B cell (primary cell): ENCODE measurements around the gene TTC22. TPM values are rescaled to one million over a fixed set of nuclear protein-coding genes. Genes with fewer than 3 reads are reported as not detected.

ENCODE experiments used
- ATAC-seq: fragments of 200-7000 bp; cut with Tn5 transposase; one replicate; pipeline ENCODE4 v1.10.0; 2021; ENCODE audit warnings: low read depth, mild to moderate bottlenecking, moderate number of reproducible peaks, moderate library complexity
- CTCF ChIA-PET: fragments of 350-600 bp; sonication (Branson Sonifier 250); formaldehyde crosslinking; loops from one replicate; lab custom pipeline; 2021; ENCODE audit warnings: antibody characterized with exemption, inconsistent platforms; lab: Charles Lee
- POLR2A ChIA-PET: fragments of 350-600 bp; sonication (Branson Sonifier 250); formaldehyde crosslinking; loops from one replicate; lab custom pipeline; 2021; ENCODE audit warnings: antibody characterized with exemption; lab: Charles Lee
- DNase-seq: peaks from one replicate; pipeline ENCODE4 v3.0.0; 2013
- H2AFZ ChIP-seq: 2 replicates; pipeline ENCODE4 v1.6.1; 2012; ENCODE audit warnings: mild to moderate bottlenecking, low read depth, low read length; ENCODE audit not compliant: insufficient read depth, poor library complexity, severe bottlenecking
- H3K27ac ChIP-seq, 2 donors: 1 replicate in 1 of 2; 2 replicates in 1 of 2; pipeline ENCODE4 v1.5.1; 2012 to 2013; ENCODE audit warnings: low read length in 2 of 2, mild to moderate bottlenecking in 2 of 2, moderate library complexity in 1 of 2
- H3K27me3 ChIP-seq, 4 experiments: fragments of 200-600 bp in 1 of 4; sonication (generic) in 1 of 4; replicated peaks in 1 of 4; 1 replicate in 2 of 4; 2 replicates in 2 of 4; pipeline versions ENCODE4 v1.6.1 to v1.7.0; 2013 to 2016; ENCODE audit warnings: low read length in 3 of 4, mild to moderate bottlenecking in 2 of 4, mixed read lengths in 1 of 4, moderate library complexity in 1 of 4; ENCODE audit not compliant: insufficient read depth in 4 of 4, control insufficient read depth in 3 of 4; ENCODE audit errors: control extremely low read depth in 1 of 4
- H3K36me3 ChIP-seq, 2 experiments: replicated peaks in 1 of 2; 1 replicate in 1 of 2; 2 replicates in 1 of 2; pipeline versions ENCODE4 v1.6.1 to v1.7.1; 2013; ENCODE audit warnings: low read length in 1 of 2; ENCODE audit not compliant: insufficient read depth in 2 of 2, control insufficient read depth in 1 of 2; ENCODE audit errors: control extremely low read depth in 1 of 2, extremely low read depth in 1 of 2
- H3K4me1 ChIP-seq, 2 donors: fragments of 200-600 bp in 1 of 2; sonication (generic) in 1 of 2; 1 replicate in 1 of 2; 2 replicates in 1 of 2; pipeline versions ENCODE4 v1.5.1 to v1.6.1; 2013 to 2017; ENCODE audit warnings: low read length in 2 of 2; ENCODE audit not compliant: control insufficient read depth in 2 of 2, insufficient read depth in 2 of 2
- H3K4me2 ChIP-seq: replicated peaks from 2 replicates; pipeline ENCODE3; 2012; ENCODE audit warnings: mild to moderate bottlenecking, low read depth, low read length; ENCODE audit not compliant: poor library complexity, severe bottlenecking
- H3K4me3 ChIP-seq, 5 experiments: fragments of 200-600 bp in 1 of 5; sonication (generic) in 1 of 5; 1 replicate in 3 of 5; 2 replicates in 2 of 5; pipeline versions ENCODE4 v1.5.1 to v1.7.0; 2011 to 2016; ENCODE audit warnings: low read length in 4 of 5, mild to moderate bottlenecking in 4 of 5, low read depth in 2 of 5, control low read depth in 1 of 5, moderate library complexity in 1 of 5; ENCODE audit not compliant: insufficient read depth in 1 of 5; ENCODE audit errors: control extremely low read depth in 1 of 5, extremely low read depth in 1 of 5
- H3K79me2 ChIP-seq: fragments of 200-600 bp; sonication (generic); one replicate; pipeline ENCODE4 v1.6.0; 2016; ENCODE audit warnings: low read length; ENCODE audit not compliant: control insufficient read depth, insufficient read depth
- H3K9ac ChIP-seq: fragments of 200-600 bp; sonication (generic); 2 replicates; pipeline ENCODE4 v1.6.1; 2017; ENCODE audit warnings: mild to moderate bottlenecking, low read length, moderate library complexity
- H3K9me3 ChIP-seq, 3 donors: one replicate each; pipeline versions ENCODE4 v1.6.1 to v1.7.1; 2013; ENCODE audit warnings: low read length in 2 of 3; ENCODE audit not compliant: control insufficient read depth in 2 of 3, insufficient read depth in 1 of 3; ENCODE audit errors: control extremely low read depth in 1 of 3
- H4K20me1 ChIP-seq: 2 replicates; pipeline ENCODE4 v1.6.0; 2012; ENCODE audit warnings: mild to moderate bottlenecking, low read length; ENCODE audit not compliant: insufficient read depth, control insufficient read depth, poor library complexity, severe bottlenecking
- H3K27ac Mint-ChIP-seq: one replicate; pipeline ENCODE4 v1.8.0; 2021; ENCODE audit warnings: mixed read lengths
- H3K27me3 Mint-ChIP-seq: one replicate; pipeline ENCODE4 v1.8.0; 2021; ENCODE audit warnings: mixed read lengths
- H3K4me1 Mint-ChIP-seq: one replicate; pipeline ENCODE4 v1.8.0; 2021; ENCODE audit warnings: mixed read lengths
- H3K4me3 Mint-ChIP-seq: one replicate; pipeline ENCODE4 v1.8.0; 2021; ENCODE audit warnings: mixed read lengths
- H3K9me3 Mint-ChIP-seq: one replicate; pipeline ENCODE4 v1.8.0; 2022; ENCODE audit warnings: mixed read lengths; ENCODE audit not compliant: insufficient read depth
- EZH2 ChIP-seq: IDR thresholded peaks from 2 replicates; pipeline ENCODE4 v1.6.1; 2012; ENCODE audit warnings: borderline replicate concordance, low read depth, mild to moderate bottlenecking, moderate library complexity, low read length; ENCODE audit not compliant: insufficient read depth, poor library complexity, severe bottlenecking
- WGBS: methylation state at CpG from one replicate; pipeline ENCODE4 v1.1.5; 2013; ENCODE audit warnings: missing lambda C conversion rate; ENCODE audit not compliant: insufficient coverage; 5-methylcytosine and 5-hydroxymethylcytosine counted together
- intact Hi-C: fragments of 100-400 bp; cut with micrococcal nuclease; formaldehyde crosslinking; loops from one replicate; pipeline ENCODE4 v1.10.0; 2022
- polyA plus RNA-seq: library from polyadenylated mRNA; depleted of rRNA; stranded (reverse); fragments of >200 nt; gene quantifications from 2 replicates; pipeline ENCODE4 v1.2.3, GENCODE V29; 2012
- total RNA-seq, 2 donors: library from RNA; stranded (reverse); fragments of 120-200 nt in 1 of 2; gene quantifications; 1 replicate in 1 of 2; 2 replicates in 1 of 2; pipeline versions ENCODE4 v1.2.3 to v1.2.4, GENCODE V29; 2013 to 2022
- TF ChIP-seq, protein P1 (sequence below): fragments of 200-600 bp; IDR thresholded peaks from one replicate; pipeline ENCODE4 v1.8.0; 2022; ENCODE audit warnings: antibody characterized with exemption, mild to moderate bottlenecking

Gene TTC22
- total and polyA plus RNA-seq, 2 donors (not counting 1 experiment from before 2014, with no cell fraction given) = 7.8 to 10.9 TPM

DNA sequence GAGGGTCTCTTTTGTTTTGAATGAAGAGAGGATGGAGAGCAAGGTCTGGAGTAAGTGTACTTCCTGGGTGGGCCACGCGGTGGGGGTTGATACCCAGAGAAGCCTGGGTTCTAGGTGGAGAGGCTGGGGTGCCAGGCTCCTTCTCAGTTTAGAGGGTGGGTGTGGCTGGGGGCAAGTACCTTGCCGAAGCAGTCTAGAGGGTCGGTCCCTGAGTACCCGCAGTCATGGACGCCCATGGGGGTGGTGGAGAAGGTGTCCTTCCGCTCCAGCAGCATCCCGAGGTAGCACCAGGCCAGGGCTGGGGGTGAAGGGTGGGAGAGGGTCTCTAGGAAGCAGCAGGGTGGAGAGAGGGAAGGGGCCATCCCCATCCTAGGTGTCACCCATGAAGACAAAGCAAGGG, 14.3 kb downstream of the TTC22 start:
- no peak for ATAC-seq
- Histone ChIP-seq H4K20me1 (no peaks in the 10 kb centered on the region), H3K4me1 (no peaks in the 10 kb centered on the region), H3K27me3 (no peaks in the 10 kb centered on the region), H3K36me3 (peaks cover 0 to 12% of the 10 kb centered on the region in 2 experiments), H3K9me3 (peaks cover 0 to under 1% (median under 1%) of the 10 kb centered on the region in 3 donors), H3K9ac (no peak overlapping the region), H3K4me3 (no peak overlapping the region), H3K79me2 (no peaks in the 10 kb centered on the region), H2AFZ (no peak overlapping the region), H3K27ac (no peak overlapping the region), H3K4me2 (no peak overlapping the region)
- intact Hi-C loops = no loop called here
- 95% methylated on average over 8 of the region's 8 CpGs for WGBS
- ChIA-PET CTCF (no interaction called here), POLR2A (no interaction called here)
- no peak overlapping the region for H3K27ac Mint-ChIP-seq
- H3K4me1 Mint-ChIP-seq = no peaks in the 10 kb centered on the region
- H3K9me3 Mint-ChIP-seq = peaks cover 2% of the 10 kb centered on the region
- TF ChIP-seq, protein P1, sequence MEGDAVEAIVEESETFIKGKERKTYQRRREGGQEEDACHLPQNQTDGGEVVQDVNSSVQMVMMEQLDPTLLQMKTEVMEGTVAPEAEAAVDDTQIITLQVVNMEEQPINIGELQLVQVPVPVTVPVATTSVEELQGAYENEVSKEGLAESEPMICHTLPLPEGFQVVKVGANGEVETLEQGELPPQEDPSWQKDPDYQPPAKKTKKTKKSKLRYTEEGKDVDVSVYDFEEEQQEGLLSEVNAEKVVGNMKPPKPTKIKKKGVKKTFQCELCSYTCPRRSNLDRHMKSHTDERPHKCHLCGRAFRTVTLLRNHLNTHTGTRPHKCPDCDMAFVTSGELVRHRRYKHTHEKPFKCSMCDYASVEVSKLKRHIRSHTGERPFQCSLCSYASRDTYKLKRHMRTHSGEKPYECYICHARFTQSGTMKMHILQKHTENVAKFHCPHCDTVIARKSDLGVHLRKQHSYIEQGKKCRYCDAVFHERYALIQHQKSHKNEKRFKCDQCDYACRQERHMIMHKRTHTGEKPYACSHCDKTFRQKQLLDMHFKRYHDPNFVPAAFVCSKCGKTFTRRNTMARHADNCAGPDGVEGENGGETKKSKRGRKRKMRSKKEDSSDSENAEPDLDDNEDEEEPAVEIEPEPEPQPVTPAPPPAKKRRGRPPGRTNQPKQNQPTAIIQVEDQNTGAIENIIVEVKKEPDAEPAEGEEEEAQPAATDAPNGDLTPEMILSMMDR = no peak
- TF ChIP-seq EZH2 = no peak
- H3K27me3 Mint-ChIP-seq = no peaks in the 10 kb centered on the region
- no peak for DNase-seq
- no peak overlapping the region for H3K4me3 Mint-ChIP-seq

- no peak for ATAC-seq
- H3K27ac Mint-ChIP-seq = no peak overlapping the region
- ChIA-PET CTCF (no interaction called here), POLR2A (no interaction called here)
- no peak overlapping the region for H3K4me2 ChIP-seq
- intact Hi-C loops = no loop called here
- TF ChIP-seq, protein P1 = no peak
- TF ChIP-seq EZH2 = no peak
- no peak overlapping the region for H2AFZ ChIP-seq
- H3K4me3 ChIP-seq = no peak overlapping the region
- H3K4me3 Mint-ChIP-seq = no peak overlapping the region
- no CpG with 5 or more reads among the region's 2 CpGs for WGBS
- peaks cover 0 to 12% of the 10 kb centered on the region in 2 experiments for H3K36me3 ChIP-seq
- no peak overlapping the region for H3K27ac ChIP-seq
- no peaks in the 10 kb centered on the region for H3K9me3 ChIP-seq
- H3K9me3 Mint-ChIP-seq = no peaks in the 10 kb centered on the region
- H3K4me1 Mint-ChIP-seq = no peaks in the 10 kb centered on the region
- DNase-seq = no peak
- H3K4me1 ChIP-seq = no peaks in the 10 kb centered on the region
- H3K9ac ChIP-seq = no peak overlapping the region
- no peaks in the 10 kb centered on the region for H3K79me2 ChIP-seq
- no peaks in the 10 kb centered on the region for H3K27me3 ChIP-seq
- H4K20me1 ChIP-seq = no peaks in the 10 kb centered on the region
- no peaks in the 10 kb centered on the region for H3K27me3 Mint-ChIP-seq
Measured at GRCh38 chr1:54784066-54784465, 17.1 kb downstream of the TTC22 start.
